GM15510 (cell line): ENCODE data around the gene NSMCE3.
A peak's percentile ranks its signal among the peaks of the same experiment; 100 is the strongest.

ENCODE experiments used
- POLR2A ChIP-seq: IDR thresholded peaks from 3 replicates; pipeline ENCODE4 v1.6.1; 2011; ENCODE audit warnings: borderline replicate concordance; ENCODE audit not compliant: insufficient read length; ENCODE audit errors: extremely low read depth

The NSMCE3 gene

GRCh38 chr15:29269485-29270168 is at the start of gene NSMCE3:
Gene NSMCE3 (minus strand): TSS chr15:29269822. CDS start chr15:29269705, 117 bp downstream.
- TF ChIP-seq POLR2A, result peak; percentile 96

GRCh38 chr15:29316422-29316821 is 46.8 kb upstream of the NSMCE3 start:
- no peak for TF ChIP-seq POLR2A

- TF ChIP-seq POLR2A, result no peak
Measured at GRCh38 chr15:29312387-29312786, 42.8 kb upstream of the NSMCE3 start.

- TF ChIP-seq POLR2A, result no peak
Measured at GRCh38 chr15:29311696-29312095, 42.1 kb upstream of the NSMCE3 start.

- no peak for TF ChIP-seq POLR2A
Measured at GRCh38 chr15:29309139-29309538, 39.5 kb upstream of the NSMCE3 start.

GRCh38 chr15:29308299-29308698 is 38.7 kb upstream of the NSMCE3 start:
- no peak for TF ChIP-seq POLR2A

- TF ChIP-seq POLR2A, result no peak
Measured at GRCh38 chr15:29305556-29305955, 35.9 kb upstream of the NSMCE3 start.

- TF ChIP-seq POLR2A, result no peak
Measured at GRCh38 chr15:29302871-29303270, 33.2 kb upstream of the NSMCE3 start.

- no peak for TF ChIP-seq POLR2A
Measured at GRCh38 chr15:29299784-29300183, 30.2 kb upstream of the NSMCE3 start.

- TF ChIP-seq POLR2A, result no peak
Measured at GRCh38 chr15:29299331-29299730, 29.7 kb upstream of the NSMCE3 start.

GRCh38 chr15:29294732-29295325 is 25.2 kb upstream of the NSMCE3 start:
- no peak for TF ChIP-seq POLR2A

- no peak for TF ChIP-seq POLR2A
Measured at GRCh38 chr15:29291067-29291845, 21.6 kb upstream of the NSMCE3 start.

- no peak for TF ChIP-seq POLR2A
Measured at GRCh38 chr15:29289173-29289572, 19.6 kb upstream of the NSMCE3 start.

GRCh38 chr15:29285386-29285785 is 15.8 kb upstream of the NSMCE3 start:
- TF ChIP-seq POLR2A, result no peak

GRCh38 chr15:29283381-29283780 is 13.8 kb upstream of the NSMCE3 start:
- TF ChIP-seq POLR2A, result no peak

- TF ChIP-seq POLR2A, result no peak
Measured at GRCh38 chr15:29280514-29280913, 10.9 kb upstream of the NSMCE3 start.

GRCh38 chr15:29278436-29279105 is 8.9 kb upstream of the NSMCE3 start:
- no peak for TF ChIP-seq POLR2A
